Activated T-helper 9 cell treated with anti-CD3 and anti-CD28 coated beads, Interleukin-2, amount 50 U/mL, for 16 hours (primary cell): ENCODE measurements around the gene TMBIM6.
"Not testable (repeated sequence)": the region's sequence is repeated elsewhere in the genome, so short reads cannot be mapped to it uniquely, and the experiment has no call there.

Source experiments
- DNase-seq: peaks from one replicate; pipeline ENCODE4 v3.0.0-alpha.2; 2020; ENCODE audit warnings: low read depth

The TMBIM6 gene

GRCh38 chr12:49777341-49777740 lies 36.0 kb downstream of the TMBIM6 start:
- no peak for DNase-seq

GRCh38 chr12:49777800-49778748 lies 36.7 kb downstream of the TMBIM6 start:
- DNase-seq = peak; percentile 66

GRCh38 chr12:49779581-49779980 lies 38.2 kb downstream of the TMBIM6 start:
- no peak for DNase-seq

- DNase-seq = not testable (repeated sequence)
Measured at GRCh38 chr12:49780914-49781313, 39.6 kb downstream of the TMBIM6 start.

GRCh38 chr12:49783917-49784676 lies 42.7 kb downstream of the TMBIM6 start:
- DNase-seq = no peak

- no peak for DNase-seq
Measured at GRCh38 chr12:49784756-49785409, 43.5 kb downstream of the TMBIM6 start.

- DNase-seq = no peak
Measured at GRCh38 chr12:49787672-49788071, 46.3 kb downstream of the TMBIM6 start.

- DNase-seq = no peak
Measured at GRCh38 chr12:49789992-49790391, 48.6 kb downstream of the TMBIM6 start.

GRCh38 chr12:49790741-49791555 lies 49.6 kb downstream of the TMBIM6 start:
- no peak for DNase-seq

- DNase-seq = no peak
Measured at GRCh38 chr12:49791700-49792099, 50.3 kb downstream of the TMBIM6 start.

GRCh38 chr12:49792181-49792970 lies 51.0 kb downstream of the TMBIM6 start:
- no peak for DNase-seq

GRCh38 chr12:49792976-49793580 lies 51.7 kb downstream of the TMBIM6 start:
- DNase-seq = no peak

GRCh38 chr12:49793620-49794019 lies 52.3 kb downstream of the TMBIM6 start:
- DNase-seq = no peak

- no peak for DNase-seq
Measured at GRCh38 chr12:49794021-49794420, 52.7 kb downstream of the TMBIM6 start.

- no peak for DNase-seq
Measured at GRCh38 chr12:49794811-49795653, 53.7 kb downstream of the TMBIM6 start.

- no peak for DNase-seq
Measured at GRCh38 chr12:49795654-49796105, 54.3 kb downstream of the TMBIM6 start.

GRCh38 chr12:49796155-49796554 lies 54.8 kb downstream of the TMBIM6 start:
- no peak for DNase-seq

GRCh38 chr12:49796606-49797448 lies 55.5 kb downstream of the TMBIM6 start:
- DNase-seq = no peak

GRCh38 chr12:49797449-49797776 lies 56.1 kb downstream of the TMBIM6 start:
- DNase-seq = no peak
